Posterior cingulate gyrus (tissue), 11 donors: Measurements from ENCODE around the gene ZNF502.
"Not testable (repeated sequence)": the region's sequence is repeated elsewhere in the genome, so short reads cannot be mapped to it uniquely, and the experiment has no call there.

Source experiments
- DNase-seq, 10 donors: peaks; one replicate each; pipeline versions ENCODE4 v3.0.0 to v3.0.0-alpha.2; 2020 to 2021; ENCODE audit warnings: mixed read lengths in 3 of 10
- intact Hi-C: fragments of 100-400 bp; cut with DNase I; formaldehyde crosslinking; loops from one replicate; pipeline ENCODE4 v1.15.1; 2023

Gene ZNF502

DNA sequence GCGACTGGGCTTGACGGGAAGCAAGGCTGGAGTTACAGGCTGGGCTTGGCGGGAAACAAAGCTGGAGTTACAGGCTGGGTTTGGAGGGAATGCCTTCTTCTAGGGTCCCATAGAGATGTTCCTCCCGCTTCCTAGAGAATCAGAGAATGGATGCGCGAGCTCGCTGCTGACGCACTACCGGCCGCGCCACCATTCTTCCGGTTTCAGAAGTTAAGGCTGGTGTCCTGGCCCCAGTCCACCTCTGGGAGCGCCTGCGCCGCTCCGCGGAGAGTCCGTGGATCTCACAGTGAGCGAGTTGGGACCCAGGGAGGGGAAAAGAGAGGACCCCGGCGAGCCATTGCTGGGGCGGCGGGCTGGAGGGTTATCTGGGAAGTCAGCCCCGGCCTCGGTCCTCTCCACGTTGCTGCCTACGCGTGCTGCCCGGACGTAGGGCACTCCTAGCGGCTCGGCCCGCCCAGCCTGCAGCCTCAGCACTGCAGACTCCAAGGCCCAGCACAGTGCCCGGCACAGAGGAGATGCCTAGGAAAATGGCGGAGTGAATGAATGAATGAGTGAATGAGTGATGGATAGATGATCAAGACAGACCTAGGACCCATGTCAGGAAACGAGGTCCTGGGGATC lies at the start of gene ZNF502:
Gene ZNF502 (plus strand): TSS at position 206 of the 621 bp plus-strand sequence. CDS start 7,602 bp downstream, outside the sequence.
- intact Hi-C loops = loop anchor here (1.0 kb wide), 2 partner anchors 17 to 49 kb away; partner anchors contain the start of genes KIAA1143, KIF15 and ZNF501
- peak; percentile 81 to 98 (median 92) for DNase-seq

DNA sequence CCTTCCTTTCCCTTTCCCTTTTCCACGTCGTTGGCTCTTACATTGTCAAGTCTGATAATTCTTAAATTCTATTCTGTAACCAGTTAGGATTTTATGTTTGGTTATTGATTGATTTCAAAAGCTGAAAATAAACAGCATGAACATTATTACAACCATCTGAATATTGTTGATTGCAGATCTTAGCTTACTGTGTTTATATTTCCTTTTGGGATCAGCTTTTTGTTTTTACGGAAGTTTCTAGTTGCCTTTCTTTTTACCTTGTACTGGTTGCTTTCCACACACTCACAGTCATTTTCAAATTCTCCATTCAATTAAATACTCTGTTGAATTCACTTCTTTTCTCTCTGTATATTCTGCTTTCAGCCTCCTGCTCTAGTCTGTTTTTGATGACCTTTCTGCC lies 47.3 kb upstream of the ZNF502 start:
- intact Hi-C loops = no loop called here
- no peak for DNase-seq

DNA sequence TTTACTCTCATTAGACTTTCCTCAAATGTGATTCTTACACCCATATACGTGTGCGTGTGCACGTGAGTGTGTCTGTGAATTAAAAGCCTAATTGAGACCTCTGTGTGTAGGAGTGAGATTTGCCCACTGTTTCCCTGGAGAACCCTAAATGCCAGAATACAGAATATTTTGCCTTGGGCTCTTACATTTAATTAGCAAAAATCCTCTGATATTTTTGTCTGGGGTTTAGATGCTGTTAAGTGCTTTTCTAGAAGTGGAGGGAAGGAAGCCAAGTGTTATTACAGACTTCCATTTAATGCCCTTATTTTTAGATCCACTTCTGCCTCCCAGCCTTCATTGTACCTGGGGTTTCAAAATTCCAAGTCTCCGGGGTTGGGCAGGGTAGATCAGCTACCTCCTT lies 46.1 kb upstream of the ZNF502 start:
- intact Hi-C loops = no loop called here
- DNase-seq = no peak

DNA sequence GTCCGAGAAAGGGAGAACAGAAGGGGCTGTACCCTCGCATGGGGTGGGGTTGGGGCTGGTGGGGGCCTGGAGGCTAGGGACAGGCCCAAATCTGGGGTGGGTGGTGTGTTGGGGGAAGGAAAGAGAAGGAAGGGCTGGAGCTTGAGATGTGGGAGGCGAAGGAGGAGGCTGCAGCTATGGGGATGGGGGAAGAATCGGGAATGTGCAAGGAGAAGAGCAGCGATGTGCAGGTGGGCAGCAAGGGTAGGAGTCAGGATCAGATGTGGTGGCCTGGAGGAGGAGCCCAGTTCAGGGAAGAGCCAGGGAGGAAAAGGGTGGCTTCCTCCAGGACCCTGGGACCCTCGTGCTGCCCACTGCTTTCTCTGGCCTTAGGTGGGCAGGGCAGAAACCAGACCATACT lies 42.7 kb upstream of the ZNF502 start:
- intact Hi-C loops = no loop called here

DNA sequence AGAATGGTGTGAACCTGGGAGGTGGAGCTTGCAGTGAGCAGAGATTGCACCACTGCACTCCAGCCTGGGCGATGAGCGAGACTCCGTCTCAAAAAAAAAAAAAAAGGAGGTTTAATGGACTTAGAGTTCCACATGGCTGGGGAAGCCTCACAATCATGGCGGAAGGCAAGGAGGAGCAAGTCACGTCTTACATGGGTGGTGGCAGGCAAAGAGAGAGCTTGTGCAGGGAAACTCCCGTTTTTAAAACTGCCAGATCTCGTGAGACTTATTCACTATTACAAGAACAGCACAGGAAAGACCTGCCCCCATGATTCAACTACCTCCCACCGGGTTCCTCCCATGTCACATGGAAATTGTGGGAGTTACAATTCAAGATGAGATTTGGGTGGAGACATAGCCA lies 39.0 kb upstream of the ZNF502 start:
- intact Hi-C loops, DNase-seq: not testable (repeated sequence)

More for the DNA sequence above, 42.7 kb upstream of the ZNF502 start:
- DNase-seq = no peak

DNA sequence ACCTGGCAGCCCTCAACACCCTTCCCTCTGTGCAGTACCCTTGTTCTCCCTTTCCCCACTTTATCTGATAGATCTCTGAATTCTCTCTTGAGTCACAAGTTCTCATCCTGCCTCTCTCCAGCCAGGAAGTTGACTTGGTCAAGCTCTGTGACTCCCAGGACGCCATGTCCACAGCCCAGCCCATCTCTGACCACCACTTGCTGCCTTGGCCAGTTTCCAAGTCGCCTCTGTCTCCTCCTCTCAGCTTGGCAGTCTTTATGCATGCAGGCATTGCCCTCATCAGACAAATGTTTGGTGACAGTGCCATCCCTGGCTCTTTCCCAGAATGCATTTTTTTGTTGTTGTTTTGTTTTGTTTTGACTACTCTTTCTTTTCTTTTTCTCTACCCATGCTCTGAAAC lies 38.2 kb upstream of the ZNF502 start:
- intact Hi-C loops = no loop called here
- no peak for DNase-seq

DNA sequence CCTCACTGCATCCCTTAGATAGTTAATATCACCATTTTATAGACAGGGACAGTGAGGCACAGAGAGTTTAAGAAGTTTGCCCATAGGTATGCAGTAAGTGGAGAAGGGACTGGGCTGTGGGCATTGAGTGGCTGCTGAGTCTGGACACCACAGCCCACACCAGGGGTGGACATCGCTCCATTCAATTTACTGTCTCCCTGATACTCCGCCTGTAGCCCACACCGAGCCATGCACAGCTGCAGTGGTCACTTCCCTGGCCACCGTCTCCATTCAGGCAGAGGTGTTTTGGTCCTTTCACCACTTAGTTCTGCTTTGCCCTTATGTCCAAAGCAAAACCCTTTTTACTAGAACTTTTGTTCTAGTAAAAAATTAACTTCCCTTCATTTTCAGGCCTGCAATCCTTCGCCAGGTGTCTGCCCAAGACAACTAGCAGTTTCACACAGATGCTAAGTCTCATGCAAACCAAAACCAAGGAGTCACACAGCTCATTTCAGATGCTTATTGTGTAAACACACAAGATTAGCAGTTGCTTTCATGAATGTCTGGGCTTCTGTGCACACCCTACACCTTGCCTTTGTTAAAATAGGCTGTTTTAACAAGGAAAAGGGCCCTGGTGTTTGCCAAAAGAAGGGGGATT lies 33.9 kb upstream of the ZNF502 start:
- DNase-seq = no peak
- intact Hi-C loops = no loop called here

DNA sequence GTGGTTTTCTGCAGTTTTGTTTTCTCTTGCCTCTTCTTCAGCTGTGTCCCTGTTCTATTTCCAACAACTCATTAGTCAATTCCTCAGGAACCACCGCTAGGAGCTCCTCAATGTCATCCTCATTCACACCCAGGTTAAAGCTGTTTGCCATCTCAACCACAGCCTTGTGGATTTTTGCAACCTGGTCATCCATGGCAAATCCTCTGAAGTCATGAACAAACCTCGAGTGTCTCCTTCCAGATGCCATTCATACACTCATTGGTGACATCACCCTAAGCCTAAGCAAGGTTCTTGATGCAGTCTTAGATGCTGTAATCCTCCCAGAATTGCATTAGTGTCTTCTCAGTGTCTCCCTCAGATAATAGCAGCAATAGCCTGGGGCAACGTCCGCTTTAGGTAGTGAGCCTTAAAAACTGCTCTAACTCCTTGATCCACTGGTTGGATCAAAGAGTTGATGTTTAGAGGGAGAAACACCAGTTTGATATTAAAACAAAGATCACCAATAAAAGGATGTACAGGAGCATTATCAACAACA lies 31.5 kb upstream of the ZNF502 start:
- intact Hi-C loops = no loop called here
- DNase-seq = no peak

DNA sequence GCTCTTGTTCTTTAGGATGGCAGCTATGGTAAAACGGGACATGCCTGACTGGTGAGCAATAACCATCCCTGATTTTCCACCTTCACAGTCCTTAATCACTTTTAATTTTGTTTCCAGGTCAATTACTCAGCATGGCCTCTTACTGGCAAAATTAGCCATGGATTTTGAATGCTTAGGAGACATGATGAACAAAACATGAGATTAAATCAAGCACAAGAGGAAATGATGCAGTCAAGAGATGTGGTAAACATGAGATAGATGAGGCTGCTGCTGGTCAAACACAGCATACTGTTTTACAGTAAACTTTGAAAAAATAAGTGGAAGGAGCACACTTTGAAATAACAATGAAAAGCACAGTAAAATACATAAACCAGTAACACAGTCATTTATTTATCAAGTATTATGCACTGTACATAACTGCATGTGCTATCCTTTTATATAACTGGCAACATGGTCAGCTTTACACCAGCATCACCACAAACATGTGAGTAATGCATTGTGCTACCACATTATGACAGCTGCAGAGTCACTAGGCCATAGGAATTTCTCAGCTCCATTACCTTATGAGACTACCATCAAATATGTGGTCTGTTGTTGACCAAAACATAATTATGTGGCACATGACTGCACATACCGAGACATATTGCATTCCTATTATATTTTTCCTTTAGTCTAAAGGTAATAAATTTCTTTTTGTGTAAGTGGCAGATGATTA lies 30.1 kb upstream of the ZNF502 start:
- intact Hi-C loops = no loop called here

DNA sequence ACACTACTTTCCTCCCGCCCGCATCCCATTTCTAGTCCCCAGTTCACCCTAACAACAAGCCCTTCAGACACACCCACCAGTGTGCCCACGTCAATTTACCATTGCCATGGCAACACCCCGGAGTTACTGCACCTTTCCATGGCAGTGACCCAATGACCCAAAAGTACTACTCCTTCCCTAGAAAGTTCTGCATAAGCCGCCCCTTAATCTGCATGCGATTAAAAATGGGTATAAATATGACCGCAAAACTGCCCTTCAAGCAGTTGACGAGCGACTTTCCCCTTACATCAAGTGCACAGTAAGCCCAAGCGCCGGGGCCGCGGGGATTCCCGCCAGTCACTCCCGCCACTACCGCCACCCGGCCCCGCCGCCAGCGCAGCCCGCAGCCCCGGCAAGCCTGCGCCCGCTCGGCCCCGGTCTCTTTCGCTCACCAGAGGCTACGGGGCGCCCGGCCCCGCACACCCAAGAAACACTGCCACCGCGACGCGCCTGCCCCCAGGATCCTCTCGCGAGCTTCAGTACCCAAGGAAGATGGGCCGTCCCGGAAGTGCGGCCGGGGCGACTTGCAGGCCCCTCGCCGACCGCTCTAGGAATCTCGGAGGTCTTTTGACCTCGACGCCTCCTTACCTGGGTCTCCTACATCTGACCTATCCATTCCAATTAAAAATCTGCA lies 27.2 kb upstream of the ZNF502 start:
- intact Hi-C loops = no loop called here

More for the DNA sequence above, 30.1 kb upstream of the ZNF502 start:
- DNase-seq = no peak

DNA sequence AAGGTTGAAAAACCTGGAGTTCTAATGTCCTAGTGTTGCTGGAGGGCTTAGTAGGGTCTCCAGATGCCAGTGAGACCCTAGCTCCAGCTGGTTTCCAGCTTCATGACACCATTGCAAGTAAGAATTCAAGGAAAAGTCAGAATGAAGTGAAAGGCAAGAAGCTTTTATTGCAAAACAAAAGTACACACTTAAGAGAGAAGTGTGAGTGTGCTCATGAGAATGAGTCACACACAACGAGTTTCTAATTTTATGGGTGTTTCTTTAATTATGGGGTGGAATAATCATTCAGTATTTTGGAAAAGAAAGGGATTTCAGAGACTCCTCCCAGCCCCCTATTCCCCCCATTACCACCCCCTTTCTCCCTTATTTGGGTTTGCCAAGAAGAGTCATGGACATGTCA lies 24.6 kb upstream of the ZNF502 start:
- no peak for DNase-seq
- intact Hi-C loops = no loop called here

More for the DNA sequence above, 27.2 kb upstream of the ZNF502 start:
- DNase-seq = peak; percentile 50 to 97 (median 76)

DNA sequence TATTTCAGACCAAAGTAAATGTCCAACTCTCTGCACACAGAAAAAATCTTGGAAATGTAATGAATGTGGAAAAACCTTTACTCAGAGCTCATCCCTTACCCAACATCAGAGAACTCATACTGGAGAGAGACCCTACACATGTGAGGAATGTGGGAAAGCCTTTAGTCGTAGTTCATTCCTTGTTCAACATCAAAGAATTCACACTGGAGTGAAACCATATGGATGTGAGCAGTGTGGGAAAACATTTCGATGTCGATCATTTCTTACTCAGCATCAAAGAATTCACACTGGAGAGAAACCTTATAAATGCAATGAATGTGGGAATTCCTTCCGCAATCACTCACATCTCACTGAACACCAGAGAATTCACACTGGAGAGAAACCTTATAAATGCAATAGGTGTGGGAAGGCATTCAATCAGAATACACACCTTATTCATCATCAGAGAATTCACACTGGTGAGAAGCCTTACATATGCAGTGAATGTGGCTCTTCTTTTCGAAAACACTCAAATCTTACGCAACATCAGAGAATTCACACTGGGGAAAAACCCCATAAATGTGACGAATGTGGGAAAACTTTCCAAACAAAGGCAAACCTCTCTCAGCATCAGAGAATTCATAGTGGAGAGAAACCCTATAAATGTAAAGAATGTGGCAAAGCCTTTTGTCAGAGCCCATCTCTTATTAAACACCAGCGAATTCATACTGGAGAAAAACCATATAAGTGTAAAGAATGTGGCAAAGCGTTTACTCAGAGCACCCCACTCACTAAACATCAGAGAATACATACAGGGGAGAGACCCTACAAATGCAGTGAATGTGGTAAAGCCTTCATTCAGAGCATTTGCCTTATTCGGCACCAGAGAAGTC lies 9.0 kb downstream of the ZNF502 start:
- no peak for DNase-seq
- intact Hi-C loops = no loop called here

DNA sequence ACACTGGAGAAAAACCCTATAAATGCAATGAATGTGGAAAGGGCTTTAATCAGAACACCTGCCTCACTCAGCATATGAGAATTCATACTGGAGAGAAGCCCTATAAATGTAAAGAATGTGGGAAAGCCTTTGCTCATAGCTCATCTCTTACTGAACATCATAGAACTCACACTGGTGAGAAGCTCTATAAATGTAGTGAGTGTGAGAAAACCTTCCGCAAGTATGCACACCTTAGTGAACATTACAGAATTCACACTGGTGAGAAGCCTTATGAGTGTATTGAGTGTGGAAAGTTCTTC lies 9.6 kb downstream of the ZNF502 start:
- intact Hi-C loops = no loop called here
- DNase-seq = no peak

DNA sequence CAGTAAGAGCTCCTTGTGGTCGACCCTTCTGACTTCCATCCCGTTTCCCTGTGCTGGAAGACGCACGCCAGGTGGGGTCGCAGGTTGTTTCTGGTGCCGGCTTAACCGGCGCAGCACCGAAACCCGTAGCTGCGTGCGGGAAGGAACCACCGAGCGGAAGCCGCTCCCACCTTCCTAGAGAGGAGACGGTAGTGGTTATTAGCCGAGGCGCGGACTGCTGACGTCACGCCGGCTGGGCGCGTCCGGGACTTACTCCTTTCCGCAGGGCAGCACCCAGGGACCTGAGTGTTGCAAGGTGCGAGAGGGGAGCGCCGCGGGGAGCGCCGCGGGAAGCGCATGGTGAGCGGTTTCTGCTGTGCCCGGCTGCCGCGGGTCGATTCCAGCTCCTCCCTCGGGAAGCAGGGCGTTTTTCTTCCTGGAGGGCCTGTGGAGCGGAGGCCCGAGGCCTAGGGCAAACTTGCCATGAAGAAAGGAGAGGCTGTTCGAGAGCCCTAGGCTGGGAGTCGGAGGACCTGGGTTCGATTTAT lies 17.0 kb downstream of the ZNF502 start, which contains the start of gene ZNF501:
Gene ZNF501 (plus strand): TSS at position 252 of the 527 bp plus-strand sequence. CDS start 4,787 bp downstream, outside the sequence.
- DNase-seq = peak; percentile 76 to 98 (median 92)
- intact Hi-C loops = loop anchor here (1.0 kb wide), 2 partner anchors 17 to 33 kb away; partner anchors contain the start of gene ZNF502

DNA sequence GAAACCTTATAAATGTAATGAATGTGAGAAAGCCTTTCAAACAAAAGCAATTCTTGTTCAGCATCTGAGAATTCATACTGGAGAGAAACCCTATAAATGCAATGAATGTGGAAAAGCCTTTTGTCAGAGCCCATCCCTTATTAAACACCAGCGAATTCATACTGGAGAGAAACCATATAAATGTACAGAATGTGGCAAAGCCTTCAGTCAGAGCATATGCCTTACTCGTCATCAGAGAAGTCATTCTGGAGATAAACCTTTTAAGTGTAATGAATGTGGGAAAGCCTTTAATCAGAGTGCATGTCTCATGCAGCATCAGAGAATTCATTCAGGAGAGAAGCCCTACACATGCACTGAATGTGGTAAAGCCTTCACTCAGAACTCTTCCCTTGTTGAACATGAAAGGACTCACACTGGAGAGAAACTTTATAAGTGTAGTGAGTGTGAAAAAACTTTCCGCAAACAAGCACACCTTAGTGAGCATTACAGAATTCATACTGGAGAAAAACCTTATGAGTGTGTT lies 22.2 kb downstream of the ZNF502 start:
- intact Hi-C loops = no loop called here
- no peak for DNase-seq

DNA sequence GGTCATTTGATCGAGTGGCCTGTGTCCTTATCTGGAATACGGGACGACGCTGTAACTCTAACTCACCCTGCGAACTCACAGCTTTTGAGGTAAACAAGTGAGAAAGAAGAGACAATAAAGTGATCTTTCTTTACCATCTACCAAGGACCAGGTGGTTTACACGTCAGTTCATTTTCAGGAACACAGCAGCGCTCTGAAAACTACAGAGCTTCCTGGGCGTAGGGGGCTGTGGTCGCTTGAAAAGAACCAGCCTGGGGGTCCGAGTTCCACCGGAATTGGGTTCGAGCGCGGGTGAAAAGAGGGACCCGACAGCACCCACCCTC lies 48.6 kb downstream of the ZNF502 start:
- DNase-seq = peak in 1 of 10 donors; percentile 15
- intact Hi-C loops = loop anchor here (1.0 to 10.0 kb wide), 4 partner anchors 49 to 436 kb away; partner anchors contain the start of genes TMEM42 and ZNF502

DNA sequence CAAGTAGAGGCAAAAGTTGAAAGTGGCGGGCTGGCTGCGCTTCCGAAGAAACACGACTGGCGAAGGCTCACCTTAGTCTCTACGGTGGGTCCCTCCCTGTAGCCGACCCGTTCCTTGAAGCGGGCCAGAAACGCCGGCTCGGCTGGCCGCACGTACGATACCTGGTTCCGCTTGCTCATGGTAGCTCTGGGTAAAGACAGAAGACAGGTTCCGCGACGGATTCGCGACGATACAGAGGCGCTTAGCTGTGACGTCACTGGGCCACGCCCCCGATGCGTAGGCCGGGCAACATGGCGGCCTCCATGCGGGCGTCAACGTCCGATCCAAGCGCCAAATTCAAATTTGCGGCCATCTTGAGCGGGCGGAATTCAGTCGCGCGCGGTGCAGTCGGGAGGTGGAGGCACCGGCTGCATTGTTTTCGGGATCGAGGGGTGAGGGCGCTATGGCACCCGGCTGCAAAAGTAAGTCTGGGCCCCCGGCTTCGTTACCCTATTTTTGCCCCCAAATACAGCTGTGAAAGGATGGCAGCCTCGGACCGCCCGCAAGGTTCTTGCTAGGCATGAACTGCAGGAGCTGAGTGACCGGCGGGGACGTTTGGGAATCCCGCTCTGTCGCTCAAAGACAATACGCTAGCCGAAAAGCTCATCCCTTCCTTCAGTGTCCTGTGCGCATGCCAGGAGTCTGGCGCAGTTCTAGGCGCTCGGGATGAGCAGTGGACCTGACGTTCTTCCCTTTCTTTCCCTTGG lies 49.1 kb downstream of the ZNF502 start, which contains the start of the genes KIAA1143 and KIF15:
Gene KIAA1143 (minus strand): TSS at position 196 of the 746 bp plus-strand sequence. CDS start 17 bp downstream, at position 179.
Gene KIF15 (plus strand): TSS at position 371 of the 746 bp plus-strand sequence. CDS start 72 bp downstream, at position 443.
- intact Hi-C loops = loop anchor here (1.0 to 10.0 kb wide), 5 partner anchors 32 to 437 kb away; partner anchors contain the start of genes TMEM42, ZNF501 and ZNF502
- DNase-seq = peak; percentile 93 to 99 (median 96)

DNA sequence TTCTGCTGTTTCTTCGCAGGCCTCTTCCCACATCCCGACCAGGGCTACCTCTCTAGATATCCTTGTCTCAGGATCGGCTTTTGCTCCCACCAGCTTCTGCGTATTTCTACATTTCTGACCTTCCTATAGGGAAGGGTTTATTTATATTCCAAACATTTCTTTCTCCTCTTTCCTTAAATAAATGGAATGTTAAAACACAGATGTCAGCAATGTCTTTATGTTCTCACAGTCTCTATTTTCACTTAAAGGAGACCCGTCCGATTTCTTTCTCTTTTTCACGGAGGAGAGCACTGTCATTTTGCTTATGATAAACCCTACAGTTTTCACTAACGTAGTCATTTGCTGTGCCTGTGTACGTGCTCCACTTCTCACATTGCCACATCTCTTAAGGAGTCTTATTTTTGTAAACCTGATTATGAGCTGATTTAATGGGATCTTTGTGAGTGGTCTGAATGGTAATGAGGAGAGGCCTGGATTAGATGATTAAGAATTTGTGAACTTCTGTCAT lies 49.8 kb downstream of the ZNF502 start:
- no peak for DNase-seq
- intact Hi-C loops = loop anchor here (1.0 to 10.0 kb wide), 3 partner anchors 33 to 437 kb away; partner anchors contain the start of genes TMEM42 and ZNF501
